Activated naive CD4-positive, alpha-beta T cell treated with anti-CD3 and anti-CD28 coated beads for 36 hours (primary cell): Measurements from ENCODE around the gene ITPRIPL1. TPM values are rescaled to one million over a fixed set of nuclear protein-coding genes. Genes with fewer than 3 reads are reported as not detected.

ENCODE experiments used
- CTCF ChIA-PET: fragments of 350-600 bp; sonication (Branson Sonifier 250); formaldehyde crosslinking; loops from one replicate; lab custom pipeline; 2021; ENCODE audit warnings: antibody characterized with exemption; lab: Charles Lee
- DNase-seq: peaks from one replicate; pipeline ENCODE4 v3.0.0-alpha.2; 2020
- H3K27ac Mint-ChIP-seq: one replicate; pipeline ENCODE4 v1.8.0; 2021; ENCODE audit warnings: mild to moderate bottlenecking, mixed read lengths
- H3K27me3 Mint-ChIP-seq: one replicate; pipeline ENCODE4 v1.8.0; 2021; ENCODE audit warnings: low read depth, mixed read lengths
- H3K36me3 Mint-ChIP-seq: one replicate; pipeline ENCODE4 v1.8.0; 2021; ENCODE audit warnings: low read depth, mixed read lengths
- H3K4me1 Mint-ChIP-seq: one replicate; pipeline ENCODE4 v1.8.0; 2021; ENCODE audit warnings: low read depth, mixed read lengths
- H3K4me3 Mint-ChIP-seq: one replicate; pipeline ENCODE4 v1.8.0; 2021; ENCODE audit warnings: mild to moderate bottlenecking, moderate library complexity, mixed read lengths
- H3K9me3 Mint-ChIP-seq: one replicate; pipeline ENCODE4 v1.8.0; 2021; ENCODE audit warnings: mixed read lengths
- intact Hi-C: fragments of 100-400 bp; cut with micrococcal nuclease; formaldehyde crosslinking; loops from one replicate; pipeline ENCODE4 v1.15.1; 2023
- total RNA-seq, 2 experiments: library from RNA; stranded (reverse); gene quantifications; one replicate each; pipeline ENCODE4 v1.2.3, GENCODE V29; 2021

ITPRIPL1 gene
- total RNA-seq, 2 experiments from 2014 or later, result 13.3 to 13.4 TPM

DNA sequence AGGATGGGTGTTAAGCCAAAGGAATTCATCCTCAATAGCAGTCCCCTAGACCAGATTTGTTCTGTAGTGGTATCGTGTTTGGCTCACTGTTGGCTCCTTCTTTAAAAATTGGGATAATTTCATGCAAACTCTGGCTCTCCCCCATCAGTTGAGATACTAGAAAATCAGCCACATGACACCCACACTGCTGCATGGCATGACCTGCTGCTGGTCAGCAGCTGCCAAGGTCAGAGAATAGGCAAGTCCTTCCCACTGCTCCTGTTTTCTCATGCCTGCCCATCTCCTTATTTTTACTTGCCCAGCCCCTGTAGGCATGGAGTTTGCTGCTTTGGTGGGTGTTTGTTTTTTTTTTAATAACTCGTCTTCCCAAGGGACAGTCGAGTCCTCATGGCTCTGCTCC lies 18.7 kb upstream of the ITPRIPL1 start:
- peak overlapping the region; percentile 100 for H3K4me3 Mint-ChIP-seq
- H3K27me3 Mint-ChIP-seq, result no peaks in the 10 kb centered on the region
- DNase-seq, result no peak
- no peaks in the 10 kb centered on the region for H3K9me3 Mint-ChIP-seq
- peak overlapping the region; percentile 98 for H3K27ac Mint-ChIP-seq
- H3K36me3 Mint-ChIP-seq, result peaks cover 36% of the 10 kb centered on the region
- CTCF ChIA-PET, result interaction anchor here (0.8 to 1.8 kb wide), 3 partner anchors 14 to 204 kb away, joined by 3 to 6 read pairs (median 5); no protein-coding TSS in a partner anchor
- intact Hi-C loops, result loop anchor here (5.0 kb wide), 2 partner anchors 181 to 331 kb away; partner anchors contain the start of gene KANSL3
- H3K4me1 Mint-ChIP-seq, result peaks cover 42% of the 10 kb centered on the region

DNA sequence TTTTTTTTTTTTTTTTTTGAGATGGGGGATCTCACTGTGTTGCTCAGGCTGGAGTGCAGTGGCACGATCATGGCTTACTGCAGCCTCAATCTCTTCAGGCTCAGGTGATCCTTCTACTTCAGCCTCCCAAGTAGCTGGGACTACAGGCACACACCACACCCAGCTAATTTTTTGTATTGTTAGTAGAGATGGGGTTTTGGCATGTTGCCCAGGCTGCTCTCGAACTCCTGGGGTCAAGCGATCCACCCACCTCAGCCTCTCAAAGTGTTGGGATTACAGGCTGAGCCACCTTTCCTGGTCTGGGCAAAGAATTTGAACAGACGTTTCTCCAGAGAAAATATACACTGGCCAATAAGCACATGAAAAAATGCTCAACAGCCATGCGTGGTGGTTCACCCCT lies 16.9 kb upstream of the ITPRIPL1 start:
- DNase-seq, result no peak
- CTCF ChIA-PET, result no interaction called here
- Mint-ChIP-seq H3K4me1 (peaks cover 27% of the 10 kb centered on the region), H3K4me3 (no peak overlapping the region), H3K9me3 (no peaks in the 10 kb centered on the region), H3K36me3 (peaks cover 17% of the 10 kb centered on the region), H3K27me3 (no peaks in the 10 kb centered on the region), H3K27ac (no peak overlapping the region)
- intact Hi-C loops, result loop anchor here (5.0 kb wide), 2 partner anchors 179 to 329 kb away; partner anchors contain the start of gene KANSL3

DNA sequence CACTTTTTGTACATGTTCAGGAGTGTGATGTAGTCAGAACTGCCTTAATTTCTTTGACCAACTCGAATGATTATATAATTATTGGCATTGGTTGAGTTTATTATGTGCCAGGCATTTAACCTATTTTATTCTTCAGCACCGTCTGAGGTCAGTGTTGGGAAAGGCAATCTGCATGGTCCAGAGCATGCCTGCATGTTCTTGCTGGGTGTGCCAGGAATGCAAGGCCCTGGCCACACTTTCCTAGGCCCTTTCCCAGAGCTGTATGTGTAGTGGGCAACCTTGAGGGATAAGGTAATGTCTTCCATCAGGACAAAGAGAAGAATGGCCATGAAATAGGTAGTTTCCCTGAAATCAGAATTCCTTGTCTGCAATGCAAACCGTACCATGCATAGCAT lies 10.1 kb upstream of the ITPRIPL1 start:
- no peak overlapping the region for H3K27ac Mint-ChIP-seq
- DNase-seq, result no peak
- no peak overlapping the region for H3K4me3 Mint-ChIP-seq
- no peaks in the 10 kb centered on the region for H3K27me3 Mint-ChIP-seq
- intact Hi-C loops, result loop anchor here (1.0 kb wide), 1 partner anchor 10 kb away; the partner anchor contains the start of gene SNRNP200
- CTCF ChIA-PET, result no interaction called here
- peaks cover 17% of the 10 kb centered on the region for H3K4me1 Mint-ChIP-seq
- no peaks in the 10 kb centered on the region for H3K9me3 Mint-ChIP-seq
- H3K36me3 Mint-ChIP-seq, result no peaks in the 10 kb centered on the region

DNA sequence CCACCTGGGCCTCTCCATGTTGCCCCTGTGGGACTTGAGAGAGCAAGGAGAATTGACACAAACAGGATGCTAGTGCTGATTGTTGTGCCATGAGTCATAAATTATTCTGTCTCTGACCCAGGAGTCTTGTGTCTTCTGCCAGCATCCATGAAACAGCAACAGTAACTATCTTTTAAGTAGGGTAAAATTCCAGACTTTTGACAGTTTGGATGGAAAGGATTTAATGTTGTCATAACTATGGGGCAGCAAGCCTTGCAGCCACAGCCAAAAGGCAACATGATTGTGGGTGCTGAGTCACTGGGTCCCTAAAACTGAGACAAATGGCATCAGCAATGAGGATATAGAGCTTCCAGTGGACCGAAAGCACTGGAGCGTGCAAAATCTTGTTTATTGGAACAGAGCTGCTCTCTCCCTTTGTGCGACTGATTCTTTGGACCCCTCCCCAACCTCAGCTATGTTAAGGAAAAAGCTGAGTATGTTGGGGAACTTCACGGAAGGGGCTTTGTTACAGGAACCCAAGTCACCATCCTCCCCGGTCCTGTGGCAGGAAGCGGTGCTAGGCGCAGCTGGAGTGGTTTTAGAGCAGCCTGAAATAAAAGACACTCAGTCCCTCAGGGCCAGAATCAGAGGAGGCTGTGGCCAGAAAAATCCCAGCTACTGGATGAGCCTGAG lies 9.6 kb upstream of the ITPRIPL1 start:
- Mint-ChIP-seq H3K4me3 (no peak overlapping the region), H3K9me3 (no peaks in the 10 kb centered on the region), H3K36me3 (no peaks in the 10 kb centered on the region), H3K27me3 (no peaks in the 10 kb centered on the region), H3K27ac (no peak overlapping the region), H3K4me1 (peaks cover 21% of the 10 kb centered on the region)
- intact Hi-C loops, result loop anchor here (1.0 kb wide), 1 partner anchor 10 kb away; the partner anchor contains the start of gene SNRNP200
- CTCF ChIA-PET, result no interaction called here
- peak; percentile 40 for DNase-seq

DNA sequence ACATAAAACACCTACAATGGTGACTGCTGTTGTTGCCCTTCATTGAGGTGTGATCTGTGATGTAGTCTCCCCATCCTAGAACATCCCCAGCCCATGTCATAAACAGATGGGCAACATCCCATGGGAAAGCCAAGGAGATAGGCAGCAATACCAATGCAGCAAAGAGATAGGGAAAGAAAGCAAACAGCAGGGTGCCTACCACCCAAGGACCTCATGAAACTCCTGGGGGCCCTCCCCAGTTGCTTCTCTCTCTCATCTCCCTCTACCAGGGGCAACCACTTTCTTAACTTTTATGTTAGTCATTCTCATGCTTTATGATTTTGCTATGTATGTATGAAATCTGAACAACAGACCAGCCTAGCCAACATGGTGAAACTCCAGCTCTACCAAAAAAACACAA lies 8.1 kb upstream of the ITPRIPL1 start:
- Mint-ChIP-seq H3K4me1 (peaks cover 28% of the 10 kb centered on the region), H3K27ac (no peak overlapping the region), H3K27me3 (peaks cover under 1% of the 10 kb centered on the region), H3K36me3 (no peaks in the 10 kb centered on the region), H3K4me3 (no peak overlapping the region), H3K9me3 (no peaks in the 10 kb centered on the region)
- CTCF ChIA-PET, result interaction anchor here (1.3 kb wide), 1 partner anchor 17 kb away, joined by 5 read pairs; no protein-coding TSS in a partner anchor
- DNase-seq, result no peak
- intact Hi-C loops, result no loop called here

DNA sequence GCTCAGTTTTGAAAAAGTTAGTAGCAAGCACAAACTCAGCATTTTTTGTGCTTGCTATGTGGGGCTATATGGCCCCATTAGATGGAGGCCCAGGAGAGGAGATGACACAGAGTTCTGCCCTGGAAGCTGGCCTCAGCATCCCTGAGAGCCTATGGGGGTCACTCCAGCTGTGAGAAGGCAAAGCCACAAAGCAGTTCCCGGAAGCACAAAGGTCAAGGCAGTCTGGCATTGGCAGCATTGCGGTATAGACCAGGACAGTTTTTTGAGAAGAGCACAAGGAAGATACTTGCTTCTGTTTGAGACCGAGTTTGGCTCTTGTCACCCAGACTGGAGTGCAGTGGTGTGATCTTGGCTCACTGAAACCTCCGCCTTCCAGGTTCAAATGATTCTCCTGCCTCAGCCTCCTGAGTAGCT lies 7.5 kb upstream of the ITPRIPL1 start:
- intact Hi-C loops, result no loop called here
- H3K4me1 Mint-ChIP-seq, result peaks cover 28% of the 10 kb centered on the region
- CTCF ChIA-PET, result interaction anchor here (1.3 kb wide), 1 partner anchor 16 kb away, joined by 5 read pairs; no protein-coding TSS in a partner anchor
- H3K27ac Mint-ChIP-seq, result no peak overlapping the region
- no peaks in the 10 kb centered on the region for H3K9me3 Mint-ChIP-seq
- H3K4me3 Mint-ChIP-seq, result no peak overlapping the region
- peaks cover 2% of the 10 kb centered on the region for H3K27me3 Mint-ChIP-seq
- H3K36me3 Mint-ChIP-seq, result no peaks in the 10 kb centered on the region
- no peak for DNase-seq

DNA sequence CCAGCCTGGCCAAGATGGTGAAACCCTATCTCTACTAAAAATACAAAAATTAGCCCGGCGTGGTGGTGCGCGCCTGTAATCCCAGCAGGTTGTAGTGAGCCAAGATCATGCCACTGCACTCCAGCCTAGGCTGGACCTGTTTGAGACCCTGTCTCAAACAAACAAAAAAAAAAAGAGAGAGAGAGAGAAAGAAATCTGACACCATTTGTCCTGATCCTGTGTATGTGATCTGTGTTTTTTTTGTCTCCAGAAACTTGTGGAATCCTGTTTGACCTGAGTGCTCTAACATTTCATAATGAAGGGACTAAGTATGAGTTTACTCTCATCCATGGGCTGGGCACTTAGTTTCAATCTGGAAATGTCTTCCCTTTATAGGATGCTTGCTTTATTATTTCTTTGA lies 6.4 kb upstream of the ITPRIPL1 start:
- H3K4me3 Mint-ChIP-seq, result no peak overlapping the region
- intact Hi-C loops, result no loop called here
- no peak for DNase-seq
- H3K27me3 Mint-ChIP-seq, result peaks cover 2% of the 10 kb centered on the region
- CTCF ChIA-PET, result no interaction called here
- H3K9me3 Mint-ChIP-seq, result no peaks in the 10 kb centered on the region
- H3K27ac Mint-ChIP-seq, result no peak overlapping the region
- H3K36me3 Mint-ChIP-seq, result no peaks in the 10 kb centered on the region
- H3K4me1 Mint-ChIP-seq, result peaks cover 35% of the 10 kb centered on the region

DNA sequence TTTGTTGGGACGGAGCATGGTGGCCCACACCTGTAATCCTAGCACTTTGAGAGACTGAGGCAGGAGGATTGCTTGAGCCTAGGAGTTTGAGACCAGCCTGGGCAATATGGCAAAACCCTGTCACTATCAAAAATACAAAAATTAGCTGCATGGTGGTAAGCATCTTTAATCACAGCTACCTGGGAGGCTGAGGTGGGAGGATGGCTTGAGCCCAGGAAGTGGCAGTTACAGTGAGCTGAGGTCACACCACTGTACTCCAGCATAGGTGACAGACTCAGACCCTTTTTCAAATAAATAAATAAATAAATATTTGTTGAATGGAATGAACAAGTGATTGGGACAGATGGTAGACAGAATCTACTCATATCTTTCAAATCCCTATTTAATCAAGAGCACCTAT lies 5.7 kb upstream of the ITPRIPL1 start:
- Mint-ChIP-seq H3K4me1 (peaks cover 40% of the 10 kb centered on the region), H3K9me3 (no peaks in the 10 kb centered on the region), H3K27me3 (peaks cover 2% of the 10 kb centered on the region), H3K27ac (no peak overlapping the region), H3K36me3 (no peaks in the 10 kb centered on the region), H3K4me3 (no peak overlapping the region)
- CTCF ChIA-PET, result no interaction called here
- no peak for DNase-seq
- intact Hi-C loops, result no loop called here

DNA sequence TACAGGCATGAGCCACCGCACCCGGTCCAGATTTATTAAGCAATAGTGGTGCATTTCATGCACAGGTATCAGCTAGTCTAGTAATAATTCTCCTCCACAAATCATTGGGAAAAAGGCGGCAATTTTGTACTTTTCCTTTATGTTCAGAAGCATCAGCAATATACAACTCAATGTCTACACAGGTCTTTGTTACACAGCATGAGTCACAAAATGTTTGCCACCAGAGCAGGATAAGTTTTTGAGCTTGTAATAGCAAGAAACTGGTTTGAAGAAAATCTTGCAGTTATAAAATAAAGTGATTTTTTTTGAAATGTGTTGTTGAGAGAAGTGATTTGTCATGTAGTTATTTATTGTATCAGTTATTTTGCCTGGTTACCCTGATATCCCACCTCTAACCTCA lies 4.8 kb upstream of the ITPRIPL1 start:
- Mint-ChIP-seq H3K27ac (no peak overlapping the region), H3K4me3 (peak overlapping the region; percentile 88), H3K36me3 (no peaks in the 10 kb centered on the region), H3K4me1 (peaks cover 43% of the 10 kb centered on the region), H3K9me3 (no peaks in the 10 kb centered on the region), H3K27me3 (peaks cover 2% of the 10 kb centered on the region)
- CTCF ChIA-PET, result interaction anchor here (0.7 to 1.1 kb wide), 6 partner anchors 12 to 440 kb away, joined by 3 to 5 read pairs (median 4); partner anchors contain the start of gene CNNM4
- intact Hi-C loops, result loop anchor here (2.0 to 5.0 kb wide), 6 partner anchors 14 to 497 kb away; partner anchors contain the start of genes CIAO1, CNNM3, DUSP2 and NCAPH
- no peak for DNase-seq

DNA sequence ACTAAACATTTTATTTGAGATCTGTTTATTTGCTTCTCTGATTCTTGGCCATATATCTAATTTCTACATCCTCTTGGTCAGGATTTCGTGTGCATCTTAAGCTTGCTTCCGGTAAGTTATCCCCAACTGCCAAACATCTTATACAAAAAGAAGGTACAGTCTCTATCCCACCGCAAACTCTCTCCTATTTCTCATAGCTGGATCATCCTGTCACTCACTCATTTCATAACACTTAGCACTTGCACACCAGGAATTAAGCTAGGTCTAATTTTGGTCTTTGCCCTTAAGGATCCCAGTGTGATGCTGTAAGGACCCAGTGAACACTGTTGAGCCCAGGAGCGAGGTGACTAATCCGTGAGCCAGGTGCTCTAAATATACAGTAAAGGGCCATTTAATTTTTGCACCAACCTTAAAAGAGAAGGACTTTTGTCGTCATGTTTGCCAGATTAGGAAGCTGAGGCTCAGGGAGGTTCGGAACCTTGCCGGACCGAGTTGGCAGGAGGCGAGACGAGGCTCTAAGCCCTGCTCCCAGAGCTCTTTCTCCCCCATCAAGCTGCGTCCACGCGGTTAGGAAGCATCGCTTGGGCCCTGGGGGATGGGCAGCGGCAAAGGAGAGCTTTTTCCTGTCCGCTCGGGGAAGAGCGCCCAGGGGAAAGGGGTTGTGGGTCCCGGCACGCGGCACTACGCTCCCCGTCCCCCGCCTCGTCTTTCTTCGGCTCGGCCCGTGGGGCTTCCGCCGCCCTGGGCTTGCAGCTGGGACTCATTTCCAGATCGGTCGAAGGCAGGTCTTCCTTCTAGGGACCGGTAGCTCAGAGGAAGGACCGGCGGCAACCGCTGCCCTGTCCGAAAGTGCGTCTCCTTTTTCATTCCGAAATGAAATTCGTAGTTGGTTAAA lies 4.1 kb upstream of the ITPRIPL1 start:
- H3K4me1 Mint-ChIP-seq, result peaks cover 41% of the 10 kb centered on the region
- peaks cover 2% of the 10 kb centered on the region for H3K27me3 Mint-ChIP-seq
- no peaks in the 10 kb centered on the region for H3K9me3 Mint-ChIP-seq
- intact Hi-C loops, result loop anchor here (1.0 to 5.0 kb wide), 7 partner anchors 14 to 496 kb away; partner anchors contain the start of genes CIAO1, CNNM3, DUSP2 and NCAPH
- DNase-seq, result peak; percentile 36
- H3K27ac Mint-ChIP-seq, result peak overlapping the region; percentile 39
- peak overlapping the region; percentile 88 for H3K4me3 Mint-ChIP-seq
- H3K36me3 Mint-ChIP-seq, result peaks cover 5% of the 10 kb centered on the region
- CTCF ChIA-PET, result interaction anchor here (0.7 to 1.7 kb wide), 11 partner anchors 10 to 440 kb away, joined by 3 to 8 read pairs (median 3); partner anchors contain the start of gene CNNM4

DNA sequence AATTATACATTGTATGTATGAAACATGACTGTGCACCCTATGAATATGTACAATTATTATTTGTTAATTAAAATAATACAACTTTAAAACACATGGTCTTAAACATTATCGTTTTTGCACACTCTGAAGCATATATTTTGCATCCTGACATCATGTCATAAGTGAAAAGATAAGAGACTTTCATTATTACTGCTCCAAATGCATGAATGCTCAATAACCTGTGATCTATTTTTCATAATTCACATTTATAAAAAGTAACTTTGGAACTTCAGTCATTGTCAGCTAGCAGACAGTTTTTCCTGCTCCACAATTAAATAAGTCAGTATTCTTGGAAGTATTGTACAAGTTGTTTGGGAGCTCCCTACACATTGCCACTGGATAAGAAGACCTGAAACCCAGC lies 1.3 kb upstream of the ITPRIPL1 start:
- peak overlapping the region; percentile 29 for H3K4me3 Mint-ChIP-seq
- H3K36me3 Mint-ChIP-seq, result peaks cover 29% of the 10 kb centered on the region
- CTCF ChIA-PET, result interaction anchor here (1.1 kb wide), 1 partner anchor 185 kb away, joined by 3 read pairs; no protein-coding TSS in a partner anchor
- no peaks in the 10 kb centered on the region for H3K9me3 Mint-ChIP-seq
- intact Hi-C loops, result loop anchor here (2.0 to 5.0 kb wide), 6 partner anchors 57 to 493 kb away; partner anchors contain the start of genes CIAO1, CNNM3, DUSP2 and STARD7
- H3K4me1 Mint-ChIP-seq, result peaks cover 62% of the 10 kb centered on the region
- no peak for DNase-seq
- H3K27me3 Mint-ChIP-seq, result peaks cover 2% of the 10 kb centered on the region
- H3K27ac Mint-ChIP-seq, result no peak overlapping the region

DNA sequence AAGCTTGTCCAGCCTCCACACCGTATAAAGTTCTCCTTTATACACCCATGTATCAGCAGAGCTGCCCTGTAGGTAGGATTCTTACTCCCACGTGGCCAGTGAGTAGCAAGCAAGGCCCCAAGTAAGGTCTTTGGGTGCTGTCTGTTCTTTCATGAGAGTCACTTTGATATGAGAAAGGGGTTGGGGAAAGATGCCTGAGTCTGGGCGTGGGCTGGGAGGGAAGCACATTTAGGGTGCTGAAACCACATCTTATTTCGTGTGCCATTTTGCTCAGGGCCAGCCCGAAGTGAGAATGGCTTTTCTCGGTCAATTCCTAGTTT lies 436 bp upstream of the ITPRIPL1 start:
- peak overlapping the region; percentile 84 for H3K27ac Mint-ChIP-seq
- H3K36me3 Mint-ChIP-seq, result peaks cover 36% of the 10 kb centered on the region
- DNase-seq, result peak; percentile 47
- intact Hi-C loops, result loop anchor here (1.0 to 5.0 kb wide), 7 partner anchors 11 to 493 kb away; partner anchors contain the start of genes CIAO1, CNNM3, DUSP2 and NCAPH
- peaks cover 2% of the 10 kb centered on the region for H3K27me3 Mint-ChIP-seq
- no peaks in the 10 kb centered on the region for H3K9me3 Mint-ChIP-seq
- peaks cover 64% of the 10 kb centered on the region for H3K4me1 Mint-ChIP-seq
- peak overlapping the region; percentile 95 for H3K4me3 Mint-ChIP-seq
- CTCF ChIA-PET, result interaction anchor here (1.2 to 1.3 kb wide), 3 partner anchors 10 to 63 kb away, joined by 3 read pairs; no protein-coding TSS in a partner anchor
